Endodermal cell (in vitro differentiated cells): ENCODE data around the gene CDK13. TPM values are rescaled to one million over a fixed set of nuclear protein-coding genes. Genes with fewer than 3 reads are reported as not detected.
"Not testable (repeated sequence)": the region's sequence is repeated elsewhere in the genome, so short reads cannot be mapped to it uniquely, and the experiment has no call there.

Experiments
- DNase-seq: peaks from one replicate; pipeline ENCODE4 v3.0.0-alpha.2; 2017
- H3K27ac ChIP-seq: 2 replicates; pipeline ENCODE4 v1.5.1; 2013; ENCODE audit warnings: mild to moderate bottlenecking, low read depth, low read length, moderate library complexity
- H3K27me3 ChIP-seq: 2 replicates; pipeline ENCODE4 v1.6.1; 2013; ENCODE audit warnings: mild to moderate bottlenecking, low read length, moderate library complexity; ENCODE audit not compliant: insufficient read depth, control insufficient read depth, poor library complexity, severe bottlenecking
- H3K36me3 ChIP-seq: 2 replicates; pipeline ENCODE4 v1.7.0; 2013; ENCODE audit warnings: mild to moderate bottlenecking, low read length, moderate library complexity; ENCODE audit not compliant: control insufficient read depth, insufficient read depth
- H3K4me1 ChIP-seq: one replicate; pipeline ENCODE4 v1.7.0; 2013; ENCODE audit warnings: low read length; ENCODE audit not compliant: control insufficient read depth, insufficient read depth
- H3K4me3 ChIP-seq: 2 replicates; pipeline ENCODE4 v1.5.1; 2013; ENCODE audit warnings: mild to moderate bottlenecking, low read length, moderate library complexity
- H3K9ac ChIP-seq: 2 replicates; pipeline ENCODE4 v1.6.1; 2013; ENCODE audit warnings: mild to moderate bottlenecking, low read length, moderate library complexity; ENCODE audit not compliant: poor library complexity, severe bottlenecking; ENCODE audit errors: extremely low read depth
- H3K9me3 ChIP-seq: 2 replicates; pipeline ENCODE4 v1.6.1; 2013; ENCODE audit warnings: mild to moderate bottlenecking, low read length, moderate library complexity; ENCODE audit not compliant: control insufficient read depth
- H3K27ac Mint-ChIP-seq: 2 replicates; pipeline ENCODE4 v1.8.0; 2020; ENCODE audit warnings: mixed read lengths
- H3K27me3 Mint-ChIP-seq: 2 replicates; pipeline ENCODE4 v1.8.0; 2021; ENCODE audit warnings: mild to moderate bottlenecking, mixed read lengths; ENCODE audit not compliant: insufficient read depth
- H3K36me3 Mint-ChIP-seq: 2 replicates; pipeline ENCODE4 v1.8.0; 2020; ENCODE audit warnings: low read depth, mixed read lengths
- H3K4me1 Mint-ChIP-seq: 2 replicates; pipeline ENCODE4 v1.8.0; 2020; ENCODE audit warnings: mixed read lengths
- H3K4me3 Mint-ChIP-seq: 2 replicates; pipeline ENCODE4 v1.8.0; 2020; ENCODE audit warnings: mild to moderate bottlenecking, moderate library complexity, mixed read lengths
- H3K9me3 Mint-ChIP-seq: 2 replicates; pipeline ENCODE4 v1.8.0; 2020; ENCODE audit warnings: mild to moderate bottlenecking, mixed read lengths
- WGBS, 2 experiments: methylation state at CpG; one replicate each; pipeline versions ENCODE4 v1.1.5 to v1.1.7; 2013; ENCODE audit warnings: missing lambda C conversion rate in 2 of 2, mixed read lengths in 1 of 2; ENCODE audit not compliant: insufficient coverage in 1 of 2, insufficient read length in 1 of 2; 5-methylcytosine and 5-hydroxymethylcytosine counted together
- total RNA-seq, 2 donors: library from RNA; stranded (reverse); fragmentation: NEBNext Ultra II Directional in 1 of 2; extraction: Animal tissue kit (Norgen Biotek cat#: 25700) in 1 of 2; gene quantifications; 2 replicates in 1 of 2; 3 replicates in 1 of 2; pipeline ENCODE4 v1.2.1, GENCODE V29; 2021
- TF ChIP-seq, protein P1 (sequence below): fragments of 200-600 bp; sonication (generic); conservative IDR thresholded peaks from 2 replicates; pipeline ENCODE4 v1.5.0; 2021; ENCODE audit warnings: antibody characterized with exemption, mild to moderate bottlenecking

CDK13 gene
- total RNA-seq, 2 donors from 2014 or later: 60.8 to 77.7 TPM

DNA sequence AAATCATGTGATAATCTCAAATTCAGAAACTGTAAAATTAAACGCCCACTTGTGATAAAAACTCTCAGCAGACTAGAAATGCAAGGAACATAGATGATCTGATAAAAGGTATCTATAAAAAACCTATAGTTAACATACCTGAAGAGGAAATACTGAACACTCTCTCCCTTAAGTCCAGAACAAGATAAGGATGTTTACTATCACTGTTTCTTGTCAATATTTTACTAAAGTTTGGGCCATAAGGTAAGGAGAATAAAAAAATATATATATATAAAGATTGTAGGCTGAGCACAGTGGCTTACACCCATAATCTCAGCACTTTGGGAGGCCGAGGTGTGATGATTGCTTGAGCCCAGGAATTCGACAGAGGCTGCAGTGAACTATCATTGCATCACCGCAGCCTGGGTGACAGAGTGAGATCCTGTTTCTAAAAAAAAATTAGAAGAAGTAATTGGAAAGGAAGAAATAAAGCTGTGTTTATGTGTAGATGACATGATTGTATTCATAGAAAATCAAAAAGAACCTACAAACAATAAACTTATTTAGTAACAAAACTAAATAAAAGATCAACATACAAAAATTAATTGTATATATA is 155.9 kb downstream of the CDK13 start:
- Mint-ChIP-seq H3K36me3 (no peaks in the 10 kb centered on the region), H3K4me1 (no peaks in the 10 kb centered on the region), H3K4me3 (no peak overlapping the region), H3K27me3 (no peaks in the 10 kb centered on the region), H3K9me3 (no peaks in the 10 kb centered on the region), H3K27ac (no peak overlapping the region)
- 88 to 97% methylated on average over 3 to 4 of the region's 4 CpGs for WGBS, 2 experiments
- Histone ChIP-seq H3K27ac (no peak overlapping the region), H3K9ac (no peak overlapping the region), H3K36me3 (no peaks in the 10 kb centered on the region), H3K9me3 (no peaks in the 10 kb centered on the region), H3K4me1 (no peaks in the 10 kb centered on the region), H3K27me3 (no peaks in the 10 kb centered on the region), H3K4me3 (no peak overlapping the region)
- TF ChIP-seq, protein P1, sequence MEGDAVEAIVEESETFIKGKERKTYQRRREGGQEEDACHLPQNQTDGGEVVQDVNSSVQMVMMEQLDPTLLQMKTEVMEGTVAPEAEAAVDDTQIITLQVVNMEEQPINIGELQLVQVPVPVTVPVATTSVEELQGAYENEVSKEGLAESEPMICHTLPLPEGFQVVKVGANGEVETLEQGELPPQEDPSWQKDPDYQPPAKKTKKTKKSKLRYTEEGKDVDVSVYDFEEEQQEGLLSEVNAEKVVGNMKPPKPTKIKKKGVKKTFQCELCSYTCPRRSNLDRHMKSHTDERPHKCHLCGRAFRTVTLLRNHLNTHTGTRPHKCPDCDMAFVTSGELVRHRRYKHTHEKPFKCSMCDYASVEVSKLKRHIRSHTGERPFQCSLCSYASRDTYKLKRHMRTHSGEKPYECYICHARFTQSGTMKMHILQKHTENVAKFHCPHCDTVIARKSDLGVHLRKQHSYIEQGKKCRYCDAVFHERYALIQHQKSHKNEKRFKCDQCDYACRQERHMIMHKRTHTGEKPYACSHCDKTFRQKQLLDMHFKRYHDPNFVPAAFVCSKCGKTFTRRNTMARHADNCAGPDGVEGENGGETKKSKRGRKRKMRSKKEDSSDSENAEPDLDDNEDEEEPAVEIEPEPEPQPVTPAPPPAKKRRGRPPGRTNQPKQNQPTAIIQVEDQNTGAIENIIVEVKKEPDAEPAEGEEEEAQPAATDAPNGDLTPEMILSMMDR: no peak
- DNase-seq: no peak

DNA sequence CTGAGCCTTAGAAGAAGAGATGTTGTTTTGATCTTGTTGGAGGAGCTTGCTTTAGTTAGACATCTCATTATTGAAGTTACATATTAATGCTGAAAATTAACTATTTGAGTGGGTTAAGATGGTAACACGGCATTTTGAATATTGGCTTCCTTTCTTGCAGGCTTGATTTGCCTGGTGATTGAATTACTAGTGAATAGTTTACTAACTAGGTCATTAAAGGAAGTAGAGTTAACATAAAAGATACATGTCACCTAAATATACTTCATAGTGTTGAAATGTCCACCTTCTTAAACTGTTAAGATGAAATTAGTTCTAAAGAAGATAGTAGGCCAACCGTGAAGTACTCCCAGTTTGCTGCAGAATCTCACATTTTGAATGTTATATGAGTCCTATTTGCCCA is 165.9 kb downstream of the CDK13 start:
- no peak overlapping the region for H3K27ac Mint-ChIP-seq
- H3K4me1 Mint-ChIP-seq: peaks cover 8% of the 10 kb centered on the region
- no peak overlapping the region for H3K4me3 Mint-ChIP-seq

DNA sequence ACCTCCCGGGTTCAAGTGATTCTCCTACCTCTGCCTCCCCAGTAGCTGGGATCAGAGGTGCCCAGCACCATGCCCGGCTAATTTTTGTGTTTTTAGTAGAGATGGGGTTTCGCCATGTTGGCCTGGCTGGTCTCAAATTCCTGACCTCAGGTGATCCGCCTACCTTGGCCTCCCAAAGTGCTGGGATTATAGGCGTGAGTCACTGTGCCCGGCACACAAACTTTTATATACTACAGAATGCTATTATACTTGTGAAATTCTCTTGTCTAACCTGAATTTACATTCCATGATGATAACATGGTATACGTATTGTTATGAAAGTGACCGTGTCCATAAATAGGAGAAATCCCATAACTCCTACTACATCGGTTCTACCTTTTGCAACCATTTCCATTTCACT is 167.1 kb downstream of the CDK13 start:
- not testable (repeated sequence) for H3K27me3 ChIP-seq, H3K4me1 ChIP-seq, H3K36me3 ChIP-seq, H3K27me3 Mint-ChIP-seq, H3K27ac Mint-ChIP-seq, H3K4me3 Mint-ChIP-seq, H3K9me3 Mint-ChIP-seq, H3K9ac ChIP-seq, DNase-seq, H3K27ac ChIP-seq, H3K36me3 Mint-ChIP-seq, H3K4me3 ChIP-seq, H3K9me3 ChIP-seq, H3K4me1 Mint-ChIP-seq
- 92% methylated on average over 8 of the region's 9 CpGs; no CpG with 5 or more reads in 1 of the 2 experiments for WGBS, 2 experiments

More for the DNA sequence above, 165.9 kb downstream of the CDK13 start:
- Histone ChIP-seq H3K4me3 (no peak overlapping the region), H3K36me3 (no peaks in the 10 kb centered on the region), H3K4me1 (peaks cover 3% of the 10 kb centered on the region), H3K27me3 (no peaks in the 10 kb centered on the region), H3K27ac (no peak overlapping the region), H3K9ac (no peak overlapping the region), H3K9me3 (no peaks in the 10 kb centered on the region)
- Mint-ChIP-seq H3K36me3 (no peaks in the 10 kb centered on the region), H3K27me3 (no peaks in the 10 kb centered on the region), H3K9me3 (no peaks in the 10 kb centered on the region)
- 82 to 100% methylated on average over 2 of the region's 2 CpGs for WGBS, 2 experiments
- TF ChIP-seq, protein P1: no peak
- no peak for DNase-seq

DNA sequence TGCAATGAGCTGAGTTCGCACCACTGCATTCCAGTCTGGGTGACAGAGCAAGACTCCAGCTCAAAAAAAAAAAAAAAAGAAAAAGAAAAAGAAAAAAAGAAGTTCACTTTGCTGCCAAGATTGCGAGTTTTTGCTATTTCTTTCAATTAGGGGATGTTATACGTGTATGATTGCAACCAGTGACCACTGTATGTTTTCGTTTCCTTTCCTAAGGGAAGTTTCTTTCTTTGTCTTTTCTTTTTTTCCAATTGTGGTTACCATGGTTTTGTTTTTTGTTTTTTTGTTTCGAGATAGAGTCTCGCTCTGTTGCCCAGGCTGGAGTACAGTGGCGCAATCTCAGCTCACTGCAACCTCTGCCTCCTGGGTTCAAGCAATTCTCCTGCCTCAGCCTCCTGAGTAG is 168.1 kb downstream of the CDK13 start:
- H3K36me3 Mint-ChIP-seq: not testable (repeated sequence)

More for the DNA sequence above, 168.1 kb downstream of the CDK13 start:
- not testable (repeated sequence) for H3K4me1 Mint-ChIP-seq, H3K4me3 ChIP-seq, H3K9ac ChIP-seq, H3K9me3 ChIP-seq, H3K4me3 Mint-ChIP-seq, H3K27ac ChIP-seq, H3K27ac Mint-ChIP-seq, H3K4me1 ChIP-seq, H3K27me3 ChIP-seq, H3K9me3 Mint-ChIP-seq, H3K36me3 ChIP-seq, DNase-seq, H3K27me3 Mint-ChIP-seq
- 94 to 95% methylated on average over 4 to 7 of the region's 7 CpGs for WGBS, 2 experiments
